IMR-90 (cell line): ENCODE data around the gene PEX5. TPM values are rescaled to one million over a fixed set of nuclear protein-coding genes. Genes with fewer than 3 reads are reported as not detected.
"Not testable (repeated sequence)": the region's sequence is repeated elsewhere in the genome, so short reads cannot be mapped to it uniquely, and the experiment has no call there.

Experiments
- ATAC-seq: fragments of 200-7000 bp; cut with Tn5 transposase; 2 replicates; pipeline ENCODE4 v1.9.1; 2020; ENCODE audit warnings: low read depth, mild to moderate bottlenecking, moderate library complexity
- BruUV-seq: library from RNA; stranded (reverse); fragments of 400-500 nt; replicated peaks from 2 replicates; lab custom pipeline; 2021; lab: Mats Ljungman, UMichigan
- CTCF ChIA-PET: fragments of 300-600 bp; formaldehyde crosslinking; extraction: SDS; loops from one replicate; lab custom pipeline; 2021; ENCODE audit warnings: antibody characterized with exemption; lab: Yijun Ruan, JAX
- POLR2A ChIA-PET: fragments of 300-600 bp; sonication (Branson Sonifier 250); formaldehyde crosslinking; loops from one replicate; lab custom pipeline; 2022; ENCODE audit warnings: antibody characterized with exemption; ENCODE audit not compliant: unreplicated experiment; lab: Charles Lee
- DNase-seq: peaks from one replicate; pipeline ENCODE4 v3.0.0; 2013
- H2AFZ ChIP-seq: replicated peaks from 2 replicates; pipeline ENCODE3; 2013; ENCODE audit warnings: low read length, mild to moderate bottlenecking; ENCODE audit not compliant: poor library complexity
- H2AK5ac ChIP-seq: 2 replicates; pipeline ENCODE4 v1.6.1; 2013; ENCODE audit warnings: low read depth, low read length, inconsistent platforms
- H2AK9ac ChIP-seq: replicated peaks from 2 replicates; pipeline ENCODE3; 2013; ENCODE audit warnings: mild to moderate bottlenecking, low read depth, low read length, moderate library complexity; ENCODE audit not compliant: poor library complexity
- H2BK120ac ChIP-seq: 2 replicates; pipeline ENCODE4 v1.6.1; 2013; ENCODE audit warnings: low read depth, low read length, inconsistent platforms
- H2BK15ac ChIP-seq: 3 replicates; pipeline ENCODE4 v1.6.1; 2013; ENCODE audit warnings: low read depth, low read length, inconsistent platforms
- H2BK20ac ChIP-seq: 2 replicates; pipeline ENCODE4 v1.6.1; 2013; ENCODE audit warnings: low read depth, mild to moderate bottlenecking, inconsistent platforms, low read length, moderate library complexity
- H2BK5ac ChIP-seq: 2 replicates; pipeline ENCODE4 v1.6.1; 2013; ENCODE audit warnings: mild to moderate bottlenecking, low read depth, low read length, inconsistent platforms; ENCODE audit not compliant: poor library complexity, severe bottlenecking
- H3K14ac ChIP-seq: replicated peaks from 2 replicates; pipeline ENCODE4 v1.6.1; 2013; ENCODE audit warnings: low read depth, low read length, inconsistent platforms
- H3K18ac ChIP-seq: 2 replicates; pipeline ENCODE4 v1.6.1; 2013; ENCODE audit warnings: low read depth, low read length, control low read depth
- H3K23ac ChIP-seq: 2 replicates; pipeline ENCODE4 v1.6.1; 2013; ENCODE audit warnings: low read depth, low read length, inconsistent platforms
- H3K27ac ChIP-seq: 2 replicates; pipeline ENCODE4 v1.5.1; 2013; ENCODE audit warnings: mild to moderate bottlenecking, control low read depth, low read length; ENCODE audit not compliant: insufficient read depth
- H3K27me3 ChIP-seq: 2 replicates; pipeline ENCODE4 v1.6.1; 2013; ENCODE audit warnings: low read length; ENCODE audit not compliant: control insufficient read depth, insufficient read depth
- H3K36me3 ChIP-seq: 2 replicates; pipeline ENCODE4 v1.6.1; 2013; ENCODE audit warnings: low read length, mixed read lengths; ENCODE audit not compliant: control insufficient read depth, insufficient read depth
- H3K4ac ChIP-seq: 2 replicates; pipeline ENCODE4 v1.6.1; 2013; ENCODE audit warnings: low read depth, low read length, inconsistent platforms
- H3K4me1 ChIP-seq: 2 replicates; pipeline ENCODE4 v1.6.1; 2013; ENCODE audit warnings: low read length, mixed read lengths; ENCODE audit not compliant: control insufficient read depth, insufficient read depth
- H3K4me2 ChIP-seq: 2 replicates; pipeline ENCODE4 v1.6.1; 2013; ENCODE audit warnings: low read depth, mild to moderate bottlenecking, control low read depth, low read length, moderate library complexity
- H3K4me3 ChIP-seq: 2 replicates; pipeline ENCODE4 v1.5.1; 2013; ENCODE audit warnings: low read depth, mild to moderate bottlenecking, control low read depth, low read length, moderate library complexity; ENCODE audit not compliant: insufficient read depth
- H3K56ac ChIP-seq: 2 replicates; pipeline ENCODE4 v1.6.1; 2013; ENCODE audit warnings: low read length, inconsistent platforms; ENCODE audit not compliant: insufficient read depth; ENCODE audit errors: extremely low read depth
- H3K79me1 ChIP-seq, 2 experiments: 2 replicates each; pipeline ENCODE4 v1.6.1; 2013; ENCODE audit warnings: low read length in 2 of 2, inconsistent platforms in 1 of 2, low read depth in 1 of 2
- H3K9ac ChIP-seq: 2 replicates; pipeline ENCODE4 v1.6.1; 2013; ENCODE audit warnings: low read depth, low read length, control low read depth
- H3K9me1 ChIP-seq: 2 replicates; pipeline ENCODE4 v1.6.1; 2013; ENCODE audit warnings: low read length, inconsistent platforms; ENCODE audit not compliant: insufficient read depth
- H3K9me3 ChIP-seq: 2 replicates; pipeline ENCODE4 v1.6.1; 2013; ENCODE audit warnings: low read length; ENCODE audit not compliant: control insufficient read depth, insufficient read depth
- H4K20me1 ChIP-seq: 2 replicates; pipeline ENCODE4 v1.6.1; 2013; ENCODE audit warnings: low read length, inconsistent platforms; ENCODE audit not compliant: insufficient read depth
- H4K5ac ChIP-seq: 2 replicates; pipeline ENCODE4 v1.6.1; 2013; ENCODE audit warnings: mild to moderate bottlenecking, low read depth, low read length, control low read depth
- H4K8ac ChIP-seq, 2 experiments: 2 replicates each; pipeline ENCODE4 v1.6.1; 2013; ENCODE audit warnings: low read depth in 2 of 2, low read length in 2 of 2, control low read depth in 1 of 2, inconsistent platforms in 1 of 2
- H4K91ac ChIP-seq: 2 replicates; pipeline ENCODE4 v1.6.1; 2013; ENCODE audit warnings: low read depth, low read length, inconsistent platforms; ENCODE audit not compliant: insufficient read depth
- MAFK ChIP-seq: IDR thresholded peaks from 2 replicates; pipeline ENCODE4 v1.6.1; 2012; ENCODE audit warnings: low read depth, low read length, improper control_type of control experiment
- NFE2L2 ChIP-seq: fragments of 150-350 bp; IDR thresholded peaks from 2 replicates; pipeline ENCODE4 v1.6.1; 2016; ENCODE audit warnings: low read depth, mild to moderate bottlenecking, low read length
- SMC3 ChIP-seq: fragments of 150-350 bp; IDR thresholded peaks from 2 replicates; pipeline ENCODE4 v1.6.1; 2016; ENCODE audit warnings: low read depth, mild to moderate bottlenecking, antibody characterized with exemption, low read length, moderate library complexity
- WGBS, 2 experiments: methylation state at CpG; one replicate each; pipeline versions ENCODE4 v1.1.5 to v1.1.7; 2013; ENCODE audit warnings: missing lambda C conversion rate in 2 of 2; ENCODE audit not compliant: insufficient read length in 1 of 2; ENCODE audit errors: extremely low coverage in 2 of 2; 5-methylcytosine and 5-hydroxymethylcytosine counted together
- dilution Hi-C: fragments of 300-500 bp; cut with HindIII; formaldehyde crosslinking; loops from one replicate; pipeline ENCODE4 v1.14.3; 2018; ENCODE audit warnings: low sequenced_read_pairs; ENCODE audit not compliant: unreplicated experiment
- in situ Hi-C: fragments of 300-500 bp; cut with MboI; formaldehyde crosslinking; loops from 3 replicates; pipeline ENCODE4 v1.14.3; 2019; ENCODE audit warnings: low sequenced_read_pairs, inconsistent platforms, mixed read lengths
- intact Hi-C: fragments of 100-400 bp; cut with micrococcal nuclease; formaldehyde crosslinking; loops from 2 replicates; pipeline ENCODE4 v1.10.0; 2022
- polyA plus RNA-seq, 3 experiments: library from polyadenylated mRNA; depleted of rRNA; stranded (reverse); fragments of >200 nt; gene quantifications; 2 replicates each; pipeline ENCODE4 v1.2.3, GENCODE V29; 2012; ENCODE audit warnings: low replicate concordance in 1 of 3
- total RNA-seq: library from RNA; depleted of rRNA; stranded (reverse); fragments of >200 nt; gene quantifications from 2 replicates; pipeline ENCODE4 v1.2.3, GENCODE V29; 2012

Gene PEX5
- total and polyA plus RNA-seq, 2 of the 4 experiments (the other 2 are of a cell fraction) = 14.4 to 18.3 TPM

DNA sequence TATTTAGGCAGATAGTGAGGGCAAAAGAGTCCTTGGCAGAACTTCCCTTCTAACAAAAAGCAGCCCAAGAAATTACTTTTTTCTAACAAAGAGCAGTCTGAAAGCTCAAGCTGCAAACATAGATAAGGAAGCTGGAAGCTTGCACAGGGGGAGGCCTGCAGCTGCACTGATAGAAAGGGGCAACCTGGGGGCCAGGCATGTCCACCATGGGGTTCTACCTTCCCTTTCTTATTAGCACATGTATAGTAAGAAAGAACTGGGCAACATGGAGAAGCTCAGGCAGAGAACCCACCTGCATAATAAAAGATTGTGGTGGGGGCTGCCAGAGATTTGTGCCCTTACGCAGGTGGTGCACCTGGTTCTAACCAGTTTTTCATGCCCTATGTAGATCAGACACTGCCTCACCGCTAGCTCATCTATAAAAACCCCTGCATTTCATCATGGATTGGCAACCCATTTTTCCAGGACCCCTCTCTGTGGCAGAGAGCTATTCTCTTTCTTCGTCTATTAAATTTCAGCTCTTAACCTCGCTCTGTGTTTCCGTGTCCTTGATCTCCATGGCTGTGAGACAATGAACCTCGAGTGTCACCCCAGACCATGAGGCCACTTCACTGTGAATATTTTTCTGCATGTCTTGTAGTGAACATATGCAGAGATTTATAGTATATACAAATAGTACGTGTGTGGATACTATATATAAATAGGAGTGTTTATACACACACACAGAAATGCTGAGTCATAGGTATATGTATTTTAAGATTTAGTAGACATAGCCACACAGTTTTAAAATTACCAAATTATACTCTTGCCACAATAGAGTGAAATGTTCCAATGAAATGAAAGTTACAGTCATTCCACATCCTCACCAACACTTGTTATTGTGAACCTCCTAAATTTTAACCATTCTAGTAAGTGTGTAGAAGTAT, 53.0 kb downstream of the PEX5 start:
- H3K56ac ChIP-seq = no peak overlapping the region
- intact Hi-C loops = no loop called here
- ChIA-PET CTCF (no interaction called here), POLR2A (no interaction called here)
- BruUV-seq = no TSS peak
- H3K4me3 ChIP-seq = no peak overlapping the region
- H3K79me1 ChIP-seq = no peaks in the 10 kb centered on the region
- no peaks in the 10 kb centered on the region for H3K4me1 ChIP-seq
- TF ChIP-seq MAFK (peak; percentile 66), NFE2L2 (peak; percentile 90), SMC3 (no peak)
- no peak overlapping the region for H2AK9ac ChIP-seq
- no peak for DNase-seq
- H3K4ac ChIP-seq = no peak overlapping the region
- H2AFZ ChIP-seq = no peak overlapping the region
- no peaks in the 10 kb centered on the region for H3K9me1 ChIP-seq
- dilution Hi-C loops = no loop called here
- no peaks in the 10 kb centered on the region for H3K9me3 ChIP-seq
- no peak overlapping the region for H2AK5ac ChIP-seq
- H4K8ac ChIP-seq = no peak overlapping the region
- H2BK5ac ChIP-seq = no peak overlapping the region
- H3K23ac ChIP-seq = no peak overlapping the region
- ATAC-seq = no peak
- no peak overlapping the region for H3K14ac ChIP-seq
- no peak overlapping the region for H3K27ac ChIP-seq
- no peak overlapping the region for H3K9ac ChIP-seq
- H2BK120ac ChIP-seq = no peak overlapping the region
- H3K4me2 ChIP-seq = no peak overlapping the region
- H3K27me3 ChIP-seq = no peaks in the 10 kb centered on the region; the same call in 1 of the 2 replicates
- in situ Hi-C loops = no loop called here
- 81% methylated on average over 2 of the region's 7 CpGs; no CpG with 5 or more reads in 1 of the 2 experiments for WGBS, 2 experiments
- no peaks in the 10 kb centered on the region for H4K20me1 ChIP-seq
- no peak overlapping the region for H3K18ac ChIP-seq
- H3K36me3 ChIP-seq = no peaks in the 10 kb centered on the region
- no peak overlapping the region for H4K5ac ChIP-seq
- no peak overlapping the region for H2BK15ac ChIP-seq
- H4K91ac ChIP-seq = no peak overlapping the region
- H2BK20ac ChIP-seq = no peak overlapping the region

GRCh38 chr12:7251328-7251996, 62.0 kb downstream of the PEX5 start:
- H2BK5ac ChIP-seq, H2AK5ac ChIP-seq, H3K56ac ChIP-seq, H2BK20ac ChIP-seq, CTCF ChIA-PET, dilution Hi-C loops, H3K23ac ChIP-seq, H3K14ac ChIP-seq, H3K79me1 ChIP-seq, H3K27ac ChIP-seq, H3K27me3 ChIP-seq, H3K4me2 ChIP-seq, H2BK120ac ChIP-seq, H3K4ac ChIP-seq, in situ Hi-C loops, H4K20me1 ChIP-seq, H3K9me1 ChIP-seq, POLR2A ChIA-PET, H2AK9ac ChIP-seq, BruUV-seq, H3K18ac ChIP-seq, H3K4me1 ChIP-seq, H3K9ac ChIP-seq, H4K91ac ChIP-seq, H2AFZ ChIP-seq, H4K8ac ChIP-seq, DNase-seq, ATAC-seq, H3K36me3 ChIP-seq, H3K4me3 ChIP-seq, H2BK15ac ChIP-seq, H3K9me3 ChIP-seq, intact Hi-C loops, H4K5ac ChIP-seq: not testable (repeated sequence)
- no CpG with 5 or more reads among the region's 22 CpGs for WGBS, 2 experiments
